Activated T-helper 1 cell treated with anti-CD3 and anti-CD28 coated beads, Interleukin-2, amount 50 U/mL, for 16 hours (primary cell): ENCODE data around the gene WDR4.
"Not testable (repeated sequence)": the region's sequence is repeated elsewhere in the genome, so short reads cannot be mapped to it uniquely, and the experiment has no call there.

Experiments used
- DNase-seq, 2 donors: peaks; one replicate each; pipeline ENCODE4 v3.0.0-alpha.2; 2020; ENCODE audit warnings: low read depth in 1 of 2, low spot score in 1 of 2

The WDR4 gene, protein sequence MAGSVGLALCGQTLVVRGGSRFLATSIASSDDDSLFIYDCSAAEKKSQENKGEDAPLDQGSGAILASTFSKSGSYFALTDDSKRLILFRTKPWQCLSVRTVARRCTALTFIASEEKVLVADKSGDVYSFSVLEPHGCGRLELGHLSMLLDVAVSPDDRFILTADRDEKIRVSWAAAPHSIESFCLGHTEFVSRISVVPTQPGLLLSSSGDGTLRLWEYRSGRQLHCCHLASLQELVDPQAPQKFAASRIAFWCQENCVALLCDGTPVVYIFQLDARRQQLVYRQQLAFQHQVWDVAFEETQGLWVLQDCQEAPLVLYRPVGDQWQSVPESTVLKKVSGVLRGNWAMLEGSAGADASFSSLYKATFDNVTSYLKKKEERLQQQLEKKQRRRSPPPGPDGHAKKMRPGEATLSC

DNA sequence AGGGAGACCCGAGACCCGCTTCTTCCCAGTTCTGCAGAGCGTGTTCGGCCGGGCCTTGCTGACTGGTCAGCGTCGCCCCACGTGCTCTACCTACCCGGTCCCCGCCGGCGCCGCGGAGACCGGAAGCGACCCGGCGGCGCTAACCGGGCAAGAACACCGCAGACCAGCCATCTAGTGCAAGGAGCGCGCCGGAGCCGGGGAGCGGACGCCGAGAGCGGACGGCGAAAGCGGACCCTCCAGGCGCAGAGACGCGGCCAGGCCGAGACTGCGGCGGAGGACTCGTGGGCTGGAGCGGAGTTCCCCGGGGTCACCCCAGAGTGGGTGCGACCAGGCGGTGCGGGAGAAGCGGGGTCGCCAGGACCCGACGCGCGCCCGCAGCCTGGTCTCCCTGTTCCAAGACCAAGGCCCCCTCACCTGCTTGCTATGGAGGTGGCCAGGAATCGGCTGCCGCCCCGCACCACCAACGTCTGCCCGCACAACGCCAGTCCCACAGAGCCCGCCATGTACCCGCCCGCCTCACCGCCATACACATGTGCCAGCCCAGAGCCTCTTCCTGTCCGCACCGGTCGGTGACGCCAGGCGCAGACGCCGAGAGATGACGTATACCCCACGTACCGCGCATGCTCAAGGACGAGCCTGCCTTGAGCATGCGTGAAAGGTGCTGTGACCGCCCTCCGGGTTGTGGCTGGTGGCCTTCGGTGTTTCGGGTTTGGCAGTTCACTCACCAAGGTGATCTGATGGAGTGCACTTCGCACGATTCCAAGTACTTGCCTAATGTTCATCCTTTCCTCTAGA is at the start of gene WDR4:
Gene WDR4 (minus strand): TSS at position 547 of the 795 bp plus-strand sequence. CDS start 44 bp downstream, at position 503.
- DNase-seq: peak; percentile 97 to 98

DNA sequence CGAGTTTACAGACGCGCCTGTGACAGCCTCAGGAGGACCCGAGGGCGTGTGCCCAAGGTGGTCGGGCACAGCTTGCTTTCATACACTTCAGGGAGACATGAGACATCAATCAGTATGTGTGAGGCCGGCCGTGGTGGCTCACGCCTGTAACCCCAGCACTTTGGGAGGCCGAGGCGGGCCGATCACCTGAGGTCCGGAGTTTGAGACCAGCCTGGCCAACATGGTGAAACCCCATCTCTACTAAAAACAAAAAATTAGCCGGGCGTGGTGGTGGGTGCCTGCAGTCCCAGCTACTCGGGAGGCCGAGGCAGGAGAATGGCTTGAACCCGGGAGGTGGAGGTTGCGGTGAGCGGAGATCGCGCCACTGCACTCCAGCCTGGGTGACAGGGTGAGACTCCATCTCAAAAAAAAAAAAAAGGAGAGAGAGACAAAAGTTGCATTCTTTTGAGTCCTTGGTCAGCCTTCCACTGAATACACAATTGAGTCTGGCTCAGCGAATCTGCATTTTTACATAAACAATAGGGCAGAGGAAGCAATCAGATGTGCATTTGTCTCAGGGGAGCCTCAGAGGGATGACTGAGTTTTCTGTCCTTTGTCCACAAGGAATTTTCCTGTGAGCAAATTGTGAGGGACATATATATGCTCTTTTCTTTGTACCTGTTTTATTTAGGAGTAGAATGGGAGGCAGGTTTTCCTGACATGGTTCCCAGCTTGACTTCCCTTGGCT is 48.3 kb upstream of the WDR4 start:
- not testable (repeated sequence) for DNase-seq

DNA sequence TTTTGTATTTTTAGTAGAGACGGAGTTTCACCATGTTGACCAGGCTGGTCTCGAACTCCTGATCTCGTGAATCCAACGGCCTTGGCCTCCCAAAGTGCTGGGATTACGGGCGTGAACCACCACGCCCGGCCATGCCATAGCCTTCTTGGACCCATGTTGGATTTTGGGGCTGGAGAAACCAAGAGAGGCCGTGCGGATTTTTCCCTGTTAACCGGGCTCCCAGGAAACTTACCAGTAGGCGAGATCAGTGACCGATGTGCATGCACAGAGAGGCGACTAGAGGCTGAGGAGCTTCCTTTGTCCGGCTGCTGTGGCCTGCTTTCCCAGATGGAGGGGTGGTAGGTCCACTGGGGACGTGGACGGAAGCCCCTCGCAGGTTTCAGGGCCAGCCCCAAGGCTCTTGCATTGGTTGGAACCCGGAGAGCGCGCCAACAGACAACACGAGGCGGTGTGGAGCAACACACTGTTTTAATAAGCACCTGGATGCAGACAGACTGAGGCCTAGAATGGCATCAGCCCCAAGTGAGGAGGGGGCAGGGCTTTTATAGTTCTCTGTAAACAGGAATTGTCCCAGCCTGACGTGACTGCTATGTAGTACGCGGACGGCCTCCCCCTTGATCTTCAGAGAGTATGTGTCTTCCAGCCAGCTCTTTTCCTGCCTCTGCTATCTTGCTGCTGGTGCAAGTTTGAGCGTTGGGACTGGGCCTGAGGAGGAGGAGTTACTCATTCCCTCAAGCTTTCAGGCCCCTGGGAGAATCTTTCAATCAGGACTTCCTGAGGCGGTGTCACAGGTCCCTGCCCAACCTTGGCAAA is 46.0 kb upstream of the WDR4 start, which contains the start of gene ERVH48-1:
Gene ERVH48-1 (minus strand): TSS at position 517 of the 813 bp plus-strand sequence. CDS start 6,624 bp downstream, outside the sequence.
- no peak for DNase-seq

DNA sequence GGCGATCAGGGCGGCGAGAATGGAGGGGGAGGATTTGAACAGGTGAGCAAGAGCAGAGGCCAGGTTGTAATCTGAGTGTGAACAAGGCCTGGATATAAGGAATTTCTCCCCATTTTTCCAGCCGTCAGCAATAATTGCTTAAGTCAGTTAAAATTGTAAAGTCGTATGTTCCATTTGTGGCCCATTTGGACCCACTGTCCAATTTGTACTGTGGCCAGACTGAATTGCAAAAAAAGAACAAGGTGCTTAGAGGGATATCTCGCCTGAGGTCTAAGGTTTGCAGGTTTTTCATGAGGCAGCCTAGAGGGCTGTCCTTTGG is 45.1 kb upstream of the WDR4 start:
- DNase-seq: no peak

DNA sequence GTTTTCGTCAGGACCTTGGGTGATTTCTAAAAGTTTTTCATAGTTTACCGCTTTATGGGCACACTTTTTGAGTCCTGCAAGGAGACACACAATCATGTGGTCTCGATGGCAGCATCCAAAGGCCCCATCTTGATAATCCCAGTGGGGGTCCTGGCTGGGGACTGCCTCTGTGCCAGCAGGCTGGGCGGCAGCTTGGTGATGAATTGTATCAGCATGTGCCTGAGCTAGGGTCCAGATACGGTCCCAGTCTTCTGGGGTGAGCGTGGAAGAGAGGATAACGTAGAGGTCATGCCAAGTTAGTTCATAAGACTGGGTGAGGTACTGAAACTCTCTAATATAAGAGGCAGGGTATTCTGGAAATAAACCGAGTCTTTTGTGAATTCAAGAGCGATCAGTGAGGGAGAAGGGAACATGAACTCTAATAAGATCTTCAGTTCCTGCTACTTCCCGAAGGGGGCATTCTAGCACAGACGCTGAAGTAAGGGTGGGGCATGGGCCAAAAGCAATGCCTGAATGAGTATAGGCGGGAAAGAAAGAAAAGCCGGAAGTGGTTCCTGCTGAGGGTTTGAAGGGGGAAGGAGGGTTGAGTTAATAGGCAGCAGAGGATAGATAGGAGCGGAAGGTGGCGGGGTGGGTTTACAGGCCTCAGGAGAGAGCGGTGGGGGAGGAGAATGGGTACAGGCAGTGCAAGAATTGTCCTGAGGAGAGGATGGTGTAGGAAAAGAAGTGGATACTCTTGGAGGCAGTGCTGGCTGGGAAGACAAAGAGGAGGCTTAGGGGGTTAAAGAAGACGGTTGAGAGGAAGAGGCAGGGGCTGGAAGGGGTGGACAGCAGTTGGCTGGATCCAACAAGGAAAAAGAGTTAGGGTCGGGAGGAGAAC is 44.5 kb upstream of the WDR4 start:
- DNase-seq: peak; percentile 22 to 38

DNA sequence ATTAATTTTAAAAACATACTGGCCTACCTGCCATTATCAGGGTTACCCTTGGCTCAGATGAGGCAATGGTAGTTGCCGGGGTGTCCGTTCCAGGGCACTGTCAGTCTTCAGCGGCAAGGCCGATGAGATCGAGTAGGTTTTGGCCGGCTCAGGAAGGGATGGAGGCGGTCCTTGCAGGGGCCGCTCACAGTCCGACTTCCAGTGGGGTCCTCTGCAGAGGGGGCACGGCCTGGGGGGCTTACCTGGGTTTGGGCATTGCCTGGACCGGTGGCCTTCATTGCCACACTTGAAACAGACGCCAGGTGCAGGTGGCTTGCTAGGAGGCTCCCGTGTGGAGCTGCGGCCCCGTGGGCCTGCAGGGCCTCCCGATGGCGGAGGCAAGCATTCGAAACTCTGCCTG is 43.6 kb upstream of the WDR4 start:
- no peak for DNase-seq

DNA sequence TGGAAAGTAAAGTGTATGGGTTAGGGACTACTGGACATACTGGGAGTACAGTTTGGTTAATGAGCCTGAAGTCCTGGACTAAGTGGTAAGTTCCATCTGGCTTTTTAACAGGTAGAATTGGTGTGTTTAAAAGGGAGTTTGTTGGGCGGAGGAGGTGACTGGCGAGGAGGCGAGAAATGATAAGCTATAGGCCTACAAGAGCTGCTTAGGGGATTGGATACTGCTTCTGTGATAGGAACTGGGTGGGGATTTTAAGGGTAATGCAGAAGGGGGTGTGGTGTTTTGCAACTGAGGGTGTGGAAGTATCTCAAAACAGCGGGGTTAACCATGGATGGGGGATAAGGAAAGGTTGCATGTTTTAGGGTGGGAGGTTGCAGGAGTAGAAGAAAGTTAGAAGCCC is 42.6 kb upstream of the WDR4 start:
- DNase-seq: no peak

DNA sequence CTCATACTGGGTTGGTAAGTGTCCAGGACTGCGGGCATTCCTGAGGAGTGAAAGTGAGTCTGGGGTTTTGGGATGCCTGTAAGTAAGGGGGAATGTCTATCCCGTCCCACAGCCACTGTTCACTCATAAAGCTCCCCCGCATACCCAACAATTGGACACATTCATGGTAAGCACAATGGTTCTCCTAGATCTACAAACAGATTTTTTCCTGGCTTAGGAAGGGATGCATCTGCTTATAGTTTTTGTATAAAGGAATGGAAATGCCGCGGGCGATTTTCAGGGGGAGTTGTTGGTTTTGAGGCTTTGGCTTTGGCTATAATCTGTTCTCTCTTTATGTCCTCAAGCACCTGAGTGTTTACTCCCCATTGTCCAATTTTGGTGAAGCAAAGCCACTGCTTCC is 39.0 kb upstream of the WDR4 start:
- no peak for DNase-seq

DNA sequence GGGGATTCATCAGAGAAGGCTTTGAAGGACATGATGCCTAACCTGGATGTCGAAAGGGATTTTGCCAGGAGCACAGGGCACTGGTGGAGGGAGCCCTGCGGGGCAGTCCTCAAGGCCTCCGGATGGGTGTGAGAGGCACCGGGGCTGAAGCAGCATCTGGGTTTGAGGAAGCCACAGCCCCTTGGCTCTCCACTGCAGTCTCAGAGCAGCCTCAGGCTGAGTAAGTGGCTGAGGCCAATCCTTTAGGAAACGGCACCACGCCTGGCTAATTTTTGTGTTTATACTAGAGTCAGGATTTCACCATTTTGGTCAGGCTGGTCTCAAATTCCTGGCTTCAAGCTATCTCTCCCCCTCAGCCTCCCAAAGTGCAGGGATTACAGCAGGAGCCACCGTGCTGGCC is 34.1 kb upstream of the WDR4 start:
- DNase-seq: no peak

DNA sequence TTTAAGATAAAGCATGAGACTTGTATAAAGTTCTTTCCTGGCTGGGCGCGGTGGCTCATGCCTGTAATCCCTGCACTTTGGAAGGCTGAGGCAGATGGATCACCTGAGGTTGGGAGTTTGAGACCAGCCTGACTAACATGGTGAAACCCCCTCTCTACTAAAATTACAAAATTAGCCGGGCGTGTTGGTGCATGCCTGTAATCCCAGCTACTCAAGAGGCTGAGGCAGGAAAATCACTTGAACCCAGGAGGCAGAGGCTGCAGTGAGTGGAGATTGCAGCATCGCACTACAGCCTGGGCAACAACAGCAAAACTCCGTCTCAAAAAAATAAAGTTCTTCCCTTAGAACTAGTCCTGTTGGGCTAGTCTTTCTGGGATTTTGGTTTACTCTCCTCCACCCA is 32.6 kb upstream of the WDR4 start:
- not testable (repeated sequence) for DNase-seq

DNA sequence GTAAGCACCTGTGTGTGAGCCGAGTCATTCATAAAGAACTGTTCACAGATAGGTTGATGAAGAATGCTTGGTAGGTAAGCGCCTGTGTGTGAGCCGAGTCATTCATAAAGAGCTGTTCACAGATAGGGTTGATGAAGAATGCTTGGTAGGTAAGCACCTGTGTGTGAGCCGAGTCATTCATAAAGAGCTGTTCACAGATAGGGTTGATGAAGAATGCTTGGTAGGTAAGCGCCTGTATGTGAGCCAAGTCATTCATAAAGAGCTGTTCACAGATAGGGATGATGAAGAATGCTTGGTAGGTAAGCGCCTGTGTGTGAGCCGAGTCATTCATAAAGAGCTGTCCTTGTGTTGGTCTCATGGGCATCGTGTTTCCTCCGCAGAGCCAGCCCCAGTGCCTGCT is 29.1 kb upstream of the WDR4 start:
- not testable (repeated sequence) for DNase-seq

DNA sequence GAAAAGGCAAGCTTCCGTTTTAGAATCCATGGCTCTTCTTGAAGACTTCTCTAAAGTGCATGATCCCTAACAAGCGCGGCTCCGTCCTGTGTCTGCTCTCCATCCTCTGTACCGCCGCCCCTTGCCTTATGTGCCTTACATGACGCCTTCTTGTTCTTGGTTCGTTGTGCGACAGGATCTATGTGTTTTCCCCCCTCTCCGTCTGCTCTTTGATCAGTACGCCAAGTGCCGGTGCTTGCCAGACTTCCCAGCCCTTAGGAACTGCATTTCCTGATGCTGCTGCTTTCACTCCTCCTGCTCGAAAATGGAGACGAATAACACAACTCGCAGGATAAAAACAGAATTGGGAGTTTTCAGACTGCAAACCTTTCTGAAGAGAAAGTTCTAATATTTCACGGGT is 26.9 kb upstream of the WDR4 start:
- no peak for DNase-seq

DNA sequence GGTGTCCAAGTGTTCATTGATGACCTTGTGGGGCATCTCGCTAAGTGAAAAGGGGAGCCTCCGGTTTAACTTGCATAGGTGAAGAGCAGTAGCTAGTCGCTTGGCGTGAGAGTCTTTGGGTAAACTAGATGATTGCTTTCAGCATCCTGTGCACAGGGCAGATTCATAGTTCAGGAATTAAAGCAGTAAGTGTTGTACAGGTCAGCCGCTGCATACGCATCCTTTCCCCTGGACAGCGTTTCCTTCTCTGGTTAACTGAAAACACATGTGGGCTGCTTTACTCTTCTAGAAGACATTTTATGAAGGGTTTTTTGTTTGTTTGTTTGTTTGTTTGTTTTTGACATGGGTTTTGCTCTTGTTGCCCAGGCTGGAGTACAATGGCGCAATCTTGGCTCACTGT is 25.9 kb upstream of the WDR4 start:
- DNase-seq: no peak

DNA sequence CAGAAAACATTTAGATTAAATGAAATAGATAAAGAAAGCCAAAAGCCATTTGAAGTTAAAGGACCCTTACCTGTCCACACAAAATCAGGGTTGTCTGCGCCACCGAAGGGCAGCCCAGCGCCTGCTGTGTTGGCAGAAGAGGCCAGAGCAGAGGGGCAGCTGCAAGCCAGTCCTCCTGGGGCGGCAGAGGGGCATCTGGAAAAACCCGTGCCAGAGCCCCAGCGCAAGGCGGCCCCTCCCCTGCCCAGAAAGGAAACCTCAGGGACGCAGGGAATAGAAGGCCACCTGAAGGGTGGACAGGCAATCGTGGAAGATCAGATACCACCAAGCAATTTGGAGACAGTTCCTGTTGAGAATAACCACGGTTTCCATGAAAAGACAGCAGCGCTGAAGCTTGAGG is 24.5 kb upstream of the WDR4 start:
- no peak for DNase-seq

DNA sequence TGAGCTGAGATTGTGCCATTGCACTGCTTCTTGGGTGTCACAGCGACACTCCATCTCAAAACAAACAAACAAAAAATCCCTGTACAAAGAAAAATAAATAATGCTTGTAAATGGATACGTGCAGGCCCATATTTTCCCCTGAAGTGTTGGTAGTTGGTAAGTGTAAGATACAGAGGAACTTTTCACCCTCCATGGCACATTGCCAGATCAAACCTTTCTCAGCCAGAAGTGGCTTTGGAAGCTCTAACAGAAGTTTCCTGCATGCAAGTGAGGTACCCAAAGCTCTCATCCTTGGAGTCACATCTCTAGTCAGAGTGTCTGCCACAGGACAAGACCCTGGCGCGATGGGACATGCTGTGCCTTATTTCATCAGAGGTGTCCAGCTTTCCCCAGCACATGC is 21.1 kb upstream of the WDR4 start:
- no peak for DNase-seq

DNA sequence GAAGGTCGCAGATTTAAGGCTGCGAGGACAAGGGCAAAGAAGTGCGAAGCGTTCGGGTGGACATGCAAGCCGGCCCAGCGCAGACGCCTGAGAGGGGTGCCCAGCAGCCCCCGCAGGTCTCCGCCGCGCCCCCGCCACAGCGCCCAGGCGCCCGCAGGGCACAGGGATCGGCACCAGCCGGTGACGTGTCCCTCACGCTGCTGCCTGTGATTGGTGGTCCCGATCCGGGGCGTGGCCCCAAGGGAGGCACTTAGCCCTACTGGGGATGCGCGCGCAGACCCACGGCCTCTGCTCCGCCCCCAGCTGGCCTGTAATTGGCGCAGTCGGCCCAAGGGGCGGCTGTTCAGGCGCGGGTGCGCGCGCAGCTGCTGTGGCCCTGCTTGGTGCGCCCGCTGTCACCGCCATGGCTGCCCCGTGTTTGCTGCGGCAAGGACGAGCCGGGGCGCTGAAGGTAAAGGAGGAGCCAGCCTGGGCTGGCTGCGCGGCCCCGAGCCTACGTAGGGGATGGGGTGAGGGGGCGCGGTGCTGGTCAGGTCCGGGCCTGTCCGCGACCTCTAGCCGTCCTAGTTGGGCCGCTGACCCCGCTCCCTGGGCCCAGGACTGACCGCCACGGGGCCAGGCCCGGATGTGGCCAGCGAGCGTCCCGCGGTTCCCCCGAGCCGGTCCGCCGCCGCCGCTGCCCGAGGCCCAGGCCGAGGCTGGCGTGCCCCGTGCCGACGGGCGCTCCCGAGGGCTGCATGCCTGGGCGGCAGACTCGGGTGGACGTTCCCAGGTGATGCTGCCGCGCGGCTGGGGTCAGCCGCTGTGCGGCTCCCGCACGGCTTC is 13.8 kb upstream of the WDR4 start, which contains the start of gene NDUFV3:
Gene NDUFV3 (plus strand): TSS at position 379 of the 825 bp plus-strand sequence. CDS start 25 bp downstream, at position 404.
- DNase-seq: peak; percentile 100

DNA sequence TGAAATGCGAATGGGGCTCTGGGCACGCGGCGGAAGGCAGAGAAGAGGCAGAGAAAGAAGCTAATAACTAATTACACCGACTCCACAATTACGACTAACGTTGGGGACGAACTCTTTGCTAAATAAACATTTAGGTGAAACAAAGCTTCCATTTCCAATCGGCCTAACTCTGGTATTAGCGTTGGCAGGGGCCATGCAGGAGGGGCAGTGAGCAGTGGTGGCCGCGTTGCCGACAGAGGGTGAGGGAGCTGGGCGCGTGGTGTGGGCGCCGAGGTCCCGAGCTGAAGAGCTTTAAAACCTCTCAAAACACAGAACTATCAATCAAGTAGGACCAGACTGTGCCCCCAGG is 13.2 kb upstream of the WDR4 start:
- no peak for DNase-seq

DNA sequence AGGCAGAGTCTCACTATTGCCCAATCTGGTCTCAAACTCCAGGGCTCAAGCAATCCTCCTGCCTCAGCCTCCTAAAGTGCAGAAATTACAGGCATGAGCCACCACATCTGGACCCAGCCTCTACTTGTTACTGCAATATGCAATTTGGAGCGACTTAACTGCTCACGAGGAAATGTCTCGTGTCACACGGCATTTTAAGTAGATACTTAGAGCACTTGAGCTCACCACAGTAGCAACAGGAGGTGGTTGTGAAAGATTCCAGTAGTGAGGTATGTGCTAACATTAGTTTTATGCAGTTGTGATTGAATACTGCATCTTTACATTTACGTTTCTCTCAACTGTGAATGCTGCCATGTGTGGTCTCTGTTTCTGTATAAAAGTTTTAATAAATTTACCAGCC is 8.0 kb upstream of the WDR4 start:
- no peak for DNase-seq

DNA sequence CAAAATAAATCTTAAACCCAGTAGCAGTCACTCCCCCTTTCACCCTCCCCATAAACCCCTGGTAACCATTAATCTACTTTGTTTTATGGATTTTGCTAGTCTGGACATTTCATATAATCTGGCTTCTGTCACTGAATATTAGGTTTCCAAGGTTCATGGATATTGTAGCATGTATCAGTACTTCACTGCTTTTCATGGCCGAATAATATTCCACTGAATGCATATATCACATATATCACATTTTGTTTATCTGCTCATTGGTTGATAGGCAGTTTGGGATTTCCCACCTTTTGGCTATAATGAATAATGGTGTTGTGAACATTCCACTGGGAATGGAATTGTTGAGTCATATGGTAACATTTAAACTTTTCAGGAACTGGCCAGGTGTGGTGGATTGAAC is 4.6 kb upstream of the WDR4 start:
- DNase-seq: no peak
